CD4-positive, alpha-beta T cell (primary cell): ENCODE results near the gene LTBP2. TPM values are rescaled to one million over a fixed set of nuclear protein-coding genes. Genes with fewer than 3 reads are reported as not detected.

Experiments used
- ATAC-seq: fragments of 200-7000 bp; cut with Tn5 transposase; one replicate; pipeline ENCODE4 v1.10.0; 2022; ENCODE audit warnings: mild to moderate bottlenecking; ENCODE audit not compliant: poor library complexity
- CTCF ChIA-PET: fragments of 350-600 bp; sonication (Branson Sonifier 250); formaldehyde crosslinking; loops from one replicate; lab custom pipeline; 2021; ENCODE audit warnings: antibody characterized with exemption, inconsistent platforms; lab: Charles Lee
- POLR2A ChIA-PET: fragments of 350-600 bp; sonication (Branson Sonifier 250); formaldehyde crosslinking; loops from one replicate; lab custom pipeline; 2021; ENCODE audit warnings: antibody characterized with exemption, inconsistent platforms; lab: Charles Lee
- DNase-seq, 14 experiments: peaks; one replicate each; pipeline ENCODE4 v3.0.0-alpha.2; 2013 to 2020; ENCODE audit warnings: mixed read lengths in 2 of 14
- H3K27ac ChIP-seq, 2 donors: one replicate each; pipeline versions ENCODE4 v1.5.1 to v1.7.0; 2013; ENCODE audit warnings: low read length in 2 of 2, low read depth in 1 of 2, mild to moderate bottlenecking in 1 of 2
- H3K27me3 ChIP-seq, 2 experiments: 1 replicate in 1 of 2; 2 replicates in 1 of 2; pipeline versions ENCODE4 v1.6.1 to v1.7.0; 2013; ENCODE audit warnings: low read length in 2 of 2, control low read depth in 1 of 2, mild to moderate bottlenecking in 1 of 2, moderate library complexity in 1 of 2; ENCODE audit not compliant: insufficient read depth in 2 of 2, control insufficient read depth in 1 of 2
- H3K36me3 ChIP-seq: one replicate; pipeline ENCODE4 v1.6.1; 2013; ENCODE audit warnings: low read length, control low read depth; ENCODE audit not compliant: insufficient read depth
- H3K4me1 ChIP-seq: one replicate; pipeline ENCODE4 v1.6.1; 2013; ENCODE audit warnings: low read length, control low read depth; ENCODE audit not compliant: insufficient read depth
- H3K4me3 ChIP-seq: one replicate; pipeline ENCODE4 v1.5.1; 2013; ENCODE audit warnings: mild to moderate bottlenecking, low read length, moderate library complexity
- H3K9me3 ChIP-seq, 2 experiments: 1 replicate in 1 of 2; 2 replicates in 1 of 2; pipeline versions ENCODE4 v1.6.1 to v1.7.0; 2013; ENCODE audit warnings: low read length in 2 of 2, mild to moderate bottlenecking in 2 of 2, control low read depth in 1 of 2, moderate library complexity in 1 of 2; ENCODE audit not compliant: control insufficient read depth in 1 of 2, insufficient read depth in 1 of 2
- H3K27ac Mint-ChIP-seq: one replicate; pipeline ENCODE4 v1.8.0; 2020; ENCODE audit warnings: mixed read lengths
- H3K27me3 Mint-ChIP-seq: one replicate; pipeline ENCODE4 v1.8.0; 2021; ENCODE audit warnings: mixed read lengths
- H3K36me3 Mint-ChIP-seq: one replicate; pipeline ENCODE4 v1.8.0; 2021; ENCODE audit warnings: low read depth, mixed read lengths
- H3K4me1 Mint-ChIP-seq: one replicate; pipeline ENCODE4 v1.8.0; 2021; ENCODE audit warnings: low read depth, mixed read lengths
- H3K4me3 Mint-ChIP-seq: one replicate; pipeline ENCODE4 v1.8.0; 2020; ENCODE audit warnings: mild to moderate bottlenecking, mixed read lengths
- H3K9me3 Mint-ChIP-seq: one replicate; pipeline ENCODE4 v1.8.0; 2020; ENCODE audit warnings: mixed read lengths
- CTCF ChIP-seq: fragments of 200-600 bp; IDR thresholded peaks from one replicate; pipeline ENCODE4 v1.8.0; 2022; ENCODE audit warnings: antibody characterized with exemption, mild to moderate bottlenecking
- intact Hi-C, 2 experiments: fragments of 100-400 bp; cut with DNase I in 1 of 2; cut with micrococcal nuclease in 1 of 2; formaldehyde crosslinking; loops; one replicate each; pipeline versions ENCODE4 v1.15.1 to v1.9.0; 2023 to 2025; cut with DNase I, micrococcal nuclease
- total RNA-seq, 174 experiments: library from RNA in 2 of 174; stranded (reverse) in 2 of 174; gene quantifications; one replicate each; pipeline ENCODE4 v1.2.3 and lab custom pipeline; 2021 to 2026

The LTBP2 gene
- total RNA-seq, 2 experiments from 2014 or later = 0.45 to 0.47 TPM

DNA sequence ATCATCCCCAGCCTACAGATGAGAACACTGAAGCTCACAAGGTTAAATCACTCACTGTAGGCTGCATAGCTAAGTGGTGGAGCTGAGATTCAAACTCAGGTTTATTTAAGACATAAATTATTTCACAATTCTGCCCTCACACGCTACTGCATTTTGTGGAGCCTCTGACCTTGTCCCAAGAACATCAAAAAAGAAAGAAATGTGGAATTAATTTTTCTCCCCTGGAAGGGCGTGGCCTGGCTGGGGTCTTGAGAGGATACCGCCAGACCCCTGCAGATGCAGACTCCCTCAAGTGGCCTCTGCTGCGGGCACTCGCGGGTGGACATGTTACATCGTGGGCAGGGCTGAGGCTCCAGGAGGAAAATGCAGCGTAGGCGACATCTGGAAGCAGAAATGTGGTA, 40.6 kb downstream of the LTBP2 start:
- no peaks in the 10 kb centered on the region for H3K9me3 Mint-ChIP-seq
- H3K4me3 ChIP-seq = no peak overlapping the region
- TF ChIP-seq CTCF = no peak
- no peaks in the 10 kb centered on the region for H3K9me3 ChIP-seq
- peaks cover 33% of the 10 kb centered on the region for H3K4me1 Mint-ChIP-seq
- ATAC-seq (no peak), DNase-seq (no peak)
- no peak overlapping the region for H3K27ac ChIP-seq
- ChIA-PET POLR2A (interaction anchor here (0.6 kb wide), 1 partner anchor 1429 kb away, joined by 3 read pairs; no protein-coding TSS in a partner anchor), CTCF (interaction anchor here (1.2 kb wide), 1 partner anchor 37 kb away, joined by 4 read pairs; no protein-coding TSS in a partner anchor)
- H3K27me3 Mint-ChIP-seq = peaks cover 5% of the 10 kb centered on the region
- peaks cover 41% of the 10 kb centered on the region for H3K4me1 ChIP-seq
- H3K27ac Mint-ChIP-seq = no peak overlapping the region
- no peaks in the 10 kb centered on the region for H3K36me3 ChIP-seq
- H3K36me3 Mint-ChIP-seq = no peaks in the 10 kb centered on the region
- peaks cover 0 to 11% of the 10 kb centered on the region in 2 experiments for H3K27me3 ChIP-seq
- no peak overlapping the region for H3K4me3 Mint-ChIP-seq
- intact Hi-C loops = no loop called here

DNA sequence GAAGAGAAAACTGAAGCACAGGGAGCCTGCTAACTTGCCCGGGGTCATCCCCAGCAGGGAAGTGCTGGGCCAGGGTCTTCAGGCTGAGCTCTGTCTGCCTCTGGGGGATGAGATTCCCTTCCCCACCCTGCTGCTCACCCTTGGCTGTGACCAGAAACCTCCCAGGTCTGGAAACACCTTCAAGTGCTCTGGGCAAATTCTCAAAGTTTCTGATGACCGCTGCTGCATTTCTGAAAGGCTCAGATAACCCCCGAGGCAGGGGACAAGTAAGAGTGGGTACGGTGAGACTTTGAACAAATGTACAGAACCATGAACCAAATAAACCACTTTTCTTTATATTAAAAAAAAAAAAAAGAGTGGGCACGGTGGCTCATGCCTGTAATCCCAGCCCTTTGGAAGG, 41.3 kb downstream of the LTBP2 start:
- Histone ChIP-seq H3K27ac (no peak overlapping the region), H3K36me3 (no peaks in the 10 kb centered on the region), H3K4me3 (no peak overlapping the region), H3K9me3 (no peaks in the 10 kb centered on the region), H3K27me3 (peaks cover 0 to 9% of the 10 kb centered on the region in 2 experiments), H3K4me1 (peaks cover 41% of the 10 kb centered on the region)
- H3K27ac Mint-ChIP-seq = no peak overlapping the region
- H3K9me3 Mint-ChIP-seq = no peaks in the 10 kb centered on the region
- intact Hi-C loops = no loop called here
- H3K4me3 Mint-ChIP-seq = no peak overlapping the region
- TF ChIP-seq CTCF = no peak
- ATAC-seq = no peak
- no peak for DNase-seq
- no peaks in the 10 kb centered on the region for H3K36me3 Mint-ChIP-seq
- peaks cover 5% of the 10 kb centered on the region for H3K27me3 Mint-ChIP-seq
- CTCF ChIA-PET = interaction anchor here (1.2 kb wide), 1 partner anchor 38 kb away, joined by 4 read pairs; no protein-coding TSS in a partner anchor
- POLR2A ChIA-PET = no interaction called here
- H3K4me1 Mint-ChIP-seq = peaks cover 33% of the 10 kb centered on the region

GRCh38 chr14:74569806-74570591, 42.0 kb downstream of the LTBP2 start:
- Mint-ChIP-seq H3K9me3 (no peaks in the 10 kb centered on the region), H3K36me3 (no peaks in the 10 kb centered on the region), H3K27ac (no peak overlapping the region), H3K4me1 (peaks cover 33% of the 10 kb centered on the region), H3K27me3 (peaks cover 5% of the 10 kb centered on the region), H3K4me3 (no peak overlapping the region)
- POLR2A ChIA-PET = no interaction called here
- no peak for ATAC-seq
- TF ChIP-seq CTCF = no peak
- H3K27ac ChIP-seq = no peak overlapping the region
- H3K36me3 ChIP-seq = no peaks in the 10 kb centered on the region
- peaks cover 0 to 9% of the 10 kb centered on the region in 2 experiments for H3K27me3 ChIP-seq
- DNase-seq = no peak
- no peaks in the 10 kb centered on the region for H3K9me3 ChIP-seq
- no peak overlapping the region for H3K4me3 ChIP-seq
- peaks cover 40% of the 10 kb centered on the region for H3K4me1 ChIP-seq
- intact Hi-C loops = no loop called here
- CTCF ChIA-PET = no interaction called here
